GM19438 (cell line): Measurements from ENCODE around the gene DDHD1.
"Not testable (repeated sequence)": the region's sequence is repeated elsewhere in the genome, so short reads cannot be mapped to it uniquely, and the experiment has no call there.

Source experiments
- ATAC-seq: cut with Tn5 transposase; IDR thresholded peaks from one replicate; pipeline ENCODE4 v1.9.1; 2021; ENCODE audit warnings: low read depth; ENCODE audit not compliant: unreplicated experiment

The DDHD1 gene

DNA sequence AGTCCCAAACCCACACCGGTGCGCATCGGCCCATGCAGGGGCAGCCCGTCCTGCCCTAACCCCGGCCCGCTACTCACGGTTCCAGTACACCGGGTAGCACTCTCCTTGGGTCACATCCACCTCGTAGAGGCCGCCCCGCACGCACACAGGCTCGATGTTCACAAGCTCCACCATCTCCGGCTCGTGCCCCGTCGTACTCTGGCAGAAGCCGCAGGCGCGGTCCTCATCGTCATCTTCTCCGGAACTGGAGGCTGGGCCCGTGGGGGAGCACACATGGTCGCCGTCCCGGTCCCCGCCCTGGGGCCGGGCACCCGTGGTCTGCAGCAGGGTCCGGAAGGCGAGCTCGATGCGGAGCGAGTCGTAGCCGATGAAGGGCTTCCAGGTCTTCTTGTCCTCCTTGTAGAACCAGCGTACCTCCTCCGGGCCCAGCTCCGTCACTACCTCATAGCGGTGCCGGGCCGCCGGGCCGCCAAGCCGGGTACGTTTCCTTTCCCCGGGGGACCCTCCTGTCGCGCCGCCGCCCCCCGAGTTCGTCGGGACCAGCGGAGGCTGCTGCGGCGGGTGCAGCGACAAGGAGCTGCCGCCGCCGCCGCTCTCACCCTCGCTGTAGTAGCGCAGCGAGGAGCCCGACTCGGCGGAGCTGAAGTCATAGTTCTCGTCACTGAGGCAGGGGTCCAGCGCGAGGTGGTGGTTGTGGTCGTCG, 788 bp downstream of the DDHD1 start:
- peak; percentile 26 for ATAC-seq

- peak; percentile 2 for ATAC-seq
These were observed 1.5 kb downstream of the DDHD1 start for GRCh38 chr14:53151523-53152183.

DNA sequence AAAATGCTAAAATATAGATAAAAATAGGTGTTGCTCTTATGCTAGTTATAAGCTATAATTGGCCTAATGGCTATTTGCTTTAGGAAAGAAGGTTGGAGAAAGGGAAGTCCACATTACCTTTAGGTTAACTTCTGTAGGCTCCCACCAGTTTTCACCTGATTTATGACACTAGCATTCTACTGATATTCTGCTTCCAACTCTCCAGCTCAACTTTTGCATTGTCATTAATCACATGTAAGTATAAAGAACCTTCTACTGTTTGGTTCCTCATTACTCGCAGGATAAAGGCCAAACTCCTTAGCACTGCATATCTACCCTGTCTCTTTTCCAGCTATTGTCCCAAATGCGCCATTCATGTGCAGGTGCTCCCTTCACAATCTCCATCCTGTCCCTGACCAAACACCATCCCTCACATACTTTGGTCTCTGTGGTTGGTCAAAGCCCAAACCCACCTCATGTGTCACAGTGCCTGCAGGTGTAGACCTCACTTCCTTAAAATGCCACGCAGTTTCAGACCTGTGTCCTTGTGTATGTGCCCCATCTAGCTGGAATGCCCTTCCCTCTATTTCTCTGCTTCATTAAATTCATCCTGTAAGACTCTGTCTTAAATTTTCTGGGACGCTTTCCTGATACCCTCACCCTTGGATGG, 3.3 kb downstream of the DDHD1 start:
- ATAC-seq, result no peak

GRCh38 chr14:53148671-53149070, 4.5 kb downstream of the DDHD1 start:
- no peak for ATAC-seq

- ATAC-seq, result no peak
These were observed 5.2 kb downstream of the DDHD1 start for GRCh38 chr14:53147893-53148292.

DNA sequence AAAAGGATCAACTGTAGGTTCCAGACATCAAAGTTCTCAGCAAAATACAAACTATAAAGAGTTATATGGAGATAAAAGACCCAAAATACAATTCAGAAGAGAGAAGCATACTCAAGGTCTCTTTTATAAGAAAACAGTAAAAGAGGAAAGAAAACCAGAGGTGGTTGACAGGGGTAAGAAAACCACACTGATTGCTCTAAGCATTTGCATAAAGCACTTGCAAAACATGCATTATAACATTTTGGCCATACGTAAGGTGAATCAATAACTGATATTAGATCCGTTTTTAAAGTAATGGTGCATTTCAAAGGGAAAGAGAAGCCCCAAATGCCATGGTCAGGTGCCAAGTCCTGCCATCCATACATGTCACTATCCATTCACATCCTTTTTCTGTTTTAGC, 5.9 kb downstream of the DDHD1 start:
- ATAC-seq, result no peak

DNA sequence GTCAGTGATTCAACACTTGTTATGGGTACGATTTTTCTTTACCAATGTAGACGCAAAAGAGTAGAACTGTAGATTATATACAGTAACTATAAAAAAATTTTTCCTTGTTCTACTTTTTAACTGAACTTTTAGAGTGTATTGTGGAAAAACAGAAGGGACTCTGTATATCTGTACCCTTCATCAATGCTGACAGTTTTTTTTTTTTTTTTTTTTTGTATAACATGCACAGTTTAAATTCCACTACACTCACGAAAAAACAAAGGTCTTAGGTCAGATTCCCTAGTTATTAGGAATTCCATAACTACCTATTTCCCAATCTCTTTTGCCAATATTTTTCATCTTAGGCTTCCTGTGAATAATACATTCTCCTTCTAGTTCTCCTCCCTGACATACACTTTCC, 6.4 kb downstream of the DDHD1 start:
- no peak for ATAC-seq

DNA sequence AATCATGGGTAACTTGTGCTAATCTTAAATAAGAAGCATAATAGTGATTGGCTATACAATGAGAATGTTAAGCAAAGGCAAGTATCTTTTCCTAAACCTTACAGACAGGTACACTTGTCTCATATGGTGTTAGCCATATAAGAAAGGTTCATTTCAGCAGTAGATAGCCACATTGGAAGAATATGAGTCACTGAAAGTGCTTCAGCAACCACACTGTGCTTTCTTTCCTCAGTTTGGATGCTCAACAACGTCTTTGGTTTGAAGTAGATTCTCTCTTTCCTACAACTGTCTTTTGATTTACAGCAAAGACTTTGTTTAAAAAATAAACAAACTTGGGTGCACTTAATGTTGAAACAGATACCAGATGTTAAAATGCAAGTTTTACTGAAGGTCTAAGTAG, 8.9 kb downstream of the DDHD1 start:
- peak; percentile 71 for ATAC-seq

- ATAC-seq, result no peak
These were observed 12.5 kb downstream of the DDHD1 start for GRCh38 chr14:53140585-53140984.

DNA sequence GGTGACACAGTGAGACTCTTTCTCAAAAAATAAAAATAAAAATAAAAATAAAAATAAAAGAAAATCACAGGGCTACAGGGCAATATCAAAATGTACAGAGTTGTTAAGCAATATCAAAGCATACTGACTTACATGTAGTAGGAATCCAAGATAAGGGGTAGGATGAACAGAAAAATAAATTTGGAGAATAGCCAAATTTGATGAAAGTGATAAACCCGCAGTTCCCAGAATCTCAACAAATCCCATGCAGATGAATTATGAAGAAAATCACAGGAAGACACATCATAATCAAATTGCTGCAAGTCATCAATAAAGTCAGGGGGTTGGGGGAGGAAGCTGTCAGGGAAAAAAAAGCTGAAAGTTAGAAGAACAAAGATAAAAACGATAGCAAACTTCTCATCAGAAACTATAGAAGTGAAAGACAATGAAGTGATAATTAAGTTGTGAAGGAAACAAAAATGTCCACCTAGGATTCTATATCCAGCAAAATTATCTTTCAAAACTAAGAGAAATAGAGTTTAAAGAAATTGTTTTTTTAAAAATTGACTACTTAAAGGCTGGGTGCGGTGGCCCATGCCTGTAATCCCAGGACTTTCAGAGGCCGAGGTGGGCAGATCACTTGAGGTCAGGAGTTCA, 15.4 kb downstream of the DDHD1 start:
- ATAC-seq, result no peak

- not testable (repeated sequence) for ATAC-seq
These were observed 22.6 kb downstream of the DDHD1 start for GRCh38 chr14:53130491-53130890.

- no peak for ATAC-seq
These were observed 24.7 kb downstream of the DDHD1 start for GRCh38 chr14:53128303-53129028.

DNA sequence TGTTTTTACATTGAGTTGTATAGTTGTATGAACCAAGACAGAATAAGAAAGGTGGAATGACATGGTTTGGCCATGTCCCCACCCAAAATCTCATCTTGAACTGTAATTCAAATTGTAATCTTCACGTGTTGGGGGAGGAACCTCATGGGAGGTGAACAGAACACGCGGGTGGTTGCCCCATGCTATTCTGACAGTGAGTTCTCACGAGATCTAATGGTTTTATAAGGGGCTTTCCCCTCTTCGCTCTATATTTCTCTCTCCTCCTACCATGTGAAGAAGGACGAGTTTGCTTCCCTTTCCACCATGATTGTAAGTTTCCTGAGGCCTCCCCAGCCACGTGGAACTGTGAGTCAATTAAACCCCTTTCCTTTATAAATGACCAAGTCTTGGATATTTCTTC, 25.3 kb downstream of the DDHD1 start:
- no peak for ATAC-seq

DNA sequence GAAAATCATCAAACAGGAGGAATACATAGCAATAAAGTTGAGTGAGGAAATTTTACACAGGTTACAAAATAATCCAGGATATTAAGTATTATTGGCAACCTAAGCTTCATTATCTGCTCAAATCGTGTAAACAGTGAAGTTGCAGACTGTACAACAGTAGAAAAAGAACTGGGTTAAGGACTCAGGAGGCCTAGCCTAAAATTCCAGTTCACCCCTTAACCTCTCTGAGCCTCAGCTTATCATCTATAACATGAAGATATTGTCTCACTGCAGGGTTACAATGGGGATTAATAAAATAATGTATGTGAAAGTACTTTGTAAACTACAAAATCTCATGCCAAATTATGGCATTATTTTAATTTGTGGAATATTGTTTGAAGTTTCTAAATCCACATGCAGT, 26.0 kb downstream of the DDHD1 start:
- no peak for ATAC-seq

GRCh38 chr14:53126731-53127130, 26.4 kb downstream of the DDHD1 start:
- no peak for ATAC-seq

DNA sequence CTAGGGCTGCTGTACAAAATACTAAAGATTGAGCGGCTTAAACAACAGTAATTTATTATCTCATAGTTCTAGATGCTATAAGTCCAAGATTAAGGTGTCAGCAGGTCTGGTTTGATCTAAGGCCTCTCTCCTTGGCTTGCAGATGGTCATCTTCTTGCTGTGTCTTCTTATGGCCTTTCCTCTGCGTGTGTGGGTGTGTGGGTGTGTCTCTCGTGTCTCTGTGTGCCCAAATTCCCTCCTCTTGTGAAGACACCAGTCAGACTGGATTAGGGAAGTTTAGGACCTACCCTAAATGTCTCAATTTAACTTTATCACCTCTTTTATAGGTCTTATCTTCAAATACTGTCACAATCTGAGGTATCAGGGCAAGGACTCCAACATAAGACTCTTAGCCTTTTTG, 28.3 kb downstream of the DDHD1 start:
- ATAC-seq, result no peak

DNA sequence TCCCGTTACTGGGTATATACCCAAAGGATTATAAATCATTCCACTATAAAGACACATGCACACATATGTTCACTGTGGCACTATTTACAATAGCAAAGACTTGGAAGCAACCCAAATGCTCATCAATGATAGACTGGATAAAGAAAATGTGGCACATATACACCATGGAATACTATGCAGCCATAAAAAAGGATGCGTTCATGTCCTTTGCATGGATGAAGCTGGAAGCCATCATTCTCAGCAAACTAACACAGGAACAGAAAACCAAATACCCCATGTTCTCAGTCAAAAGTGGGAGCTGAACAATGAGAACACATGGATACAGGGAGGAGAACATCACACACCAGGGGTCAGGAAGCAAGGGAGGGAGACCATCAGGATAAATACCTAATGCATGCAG, 31.7 kb downstream of the DDHD1 start:
- not testable (repeated sequence) for ATAC-seq

DNA sequence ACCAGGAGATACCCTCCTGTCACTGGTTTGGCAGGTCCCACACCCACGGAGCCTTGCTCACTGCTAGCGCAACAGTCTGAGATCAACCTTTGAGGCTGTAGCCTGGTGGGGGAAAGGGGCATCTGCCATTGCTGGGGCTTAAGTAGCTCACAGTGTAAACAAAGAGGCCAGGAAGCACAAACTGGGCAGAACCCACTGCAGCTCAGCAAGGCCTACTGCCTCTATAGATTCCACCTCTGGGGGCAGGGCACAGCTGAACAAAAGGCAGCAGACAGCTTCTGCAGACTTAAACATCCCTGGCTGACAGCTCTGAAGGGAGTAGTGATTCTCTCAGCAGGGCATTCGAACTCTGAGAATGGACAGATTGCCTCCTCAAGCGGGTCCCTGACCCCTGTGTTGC, 35.6 kb downstream of the DDHD1 start:
- not testable (repeated sequence) for ATAC-seq

- ATAC-seq, result no peak
These were observed 39.1 kb downstream of the DDHD1 start for GRCh38 chr14:53113989-53114388.

- ATAC-seq, result no peak
These were observed 43.0 kb downstream of the DDHD1 start for GRCh38 chr14:53110096-53110495.
